Stimulated activated naive CD8-positive, alpha-beta T cell treated with anti-CD3 and anti-CD28 coated beads, Interleukin-15, amount 100 ng/mL, for 72 hours (primary cell): Measurements from ENCODE around the gene UPK3BL1.
"Not testable (repeated sequence)": the region's sequence is repeated elsewhere in the genome, so short reads cannot be mapped to it uniquely, and the experiment has no call there.

ENCODE experiments used
- ATAC-seq: fragments of 150-1000 bp; cut with Tn5 transposase; 2 replicates; pipeline ENCODE4 v1.10.0; 2021; ENCODE audit warnings: mild to moderate bottlenecking, moderate library complexity
- DNase-seq, 2 donors: peaks; one replicate each; pipeline ENCODE4 v3.0.0; 2021 to 2022
- H3K27ac Mint-ChIP-seq, 2 donors: one replicate each; pipeline ENCODE4 v1.8.0; 2022; ENCODE audit warnings: mild to moderate bottlenecking in 2 of 2, mixed read lengths in 2 of 2, moderate library complexity in 2 of 2
- H3K27me3 Mint-ChIP-seq: one replicate; pipeline ENCODE4 v1.8.0; 2022; ENCODE audit warnings: mixed read lengths
- H3K4me1 Mint-ChIP-seq: one replicate; pipeline ENCODE4 v1.8.0; 2022; ENCODE audit warnings: mild to moderate bottlenecking, mixed read lengths
- H3K4me3 Mint-ChIP-seq, 2 donors: one replicate each; pipeline ENCODE4 v1.8.0; 2022; ENCODE audit warnings: mild to moderate bottlenecking in 2 of 2, mixed read lengths in 2 of 2, moderate library complexity in 1 of 2
- H3K9me3 Mint-ChIP-seq, 2 donors: one replicate each; pipeline ENCODE4 v1.8.0; 2022; ENCODE audit warnings: mixed read lengths in 2 of 2

The UPK3BL1 gene, protein sequence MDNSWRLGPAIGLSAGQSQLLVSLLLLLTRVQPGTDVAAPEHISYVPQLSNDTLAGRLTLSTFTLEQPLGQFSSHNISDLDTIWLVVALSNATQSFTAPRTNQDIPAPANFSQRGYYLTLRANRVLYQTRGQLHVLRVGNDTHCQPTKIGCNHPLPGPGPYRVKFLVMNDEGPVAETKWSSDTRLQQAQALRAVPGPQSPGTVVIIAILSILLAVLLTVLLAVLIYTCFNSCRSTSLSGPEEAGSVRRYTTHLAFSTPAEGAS

DNA sequence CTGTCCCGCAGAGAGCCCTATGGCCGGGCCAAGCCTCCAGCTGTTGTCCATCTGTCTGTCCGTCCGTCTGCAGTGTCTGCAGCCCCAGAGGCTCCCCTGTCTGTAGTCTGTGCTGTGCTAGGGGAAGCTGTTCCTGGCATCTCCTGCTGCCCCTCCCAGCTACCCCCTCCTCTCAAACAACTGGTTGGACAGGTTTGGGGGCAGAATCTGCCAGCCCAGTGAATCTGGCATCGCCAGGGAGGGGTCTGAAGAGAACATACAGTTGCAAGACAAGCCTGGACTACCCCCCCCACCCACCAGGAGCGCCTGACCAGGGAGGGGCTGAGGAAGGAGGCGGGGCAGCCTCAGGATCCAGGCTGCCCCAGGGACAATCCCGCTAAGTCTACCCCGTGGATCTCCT is at the start of gene UPK3BL1:
UPK3BL1 (minus strand) TSS at position 101 of the 400 bp plus-strand sequence; CDS start at position 51, 50 bp downstream.
- ATAC-seq, H3K9me3 Mint-ChIP-seq, H3K4me3 Mint-ChIP-seq, H3K4me1 Mint-ChIP-seq, H3K27me3 Mint-ChIP-seq, DNase-seq, H3K27ac Mint-ChIP-seq: not testable (repeated sequence)

DNA sequence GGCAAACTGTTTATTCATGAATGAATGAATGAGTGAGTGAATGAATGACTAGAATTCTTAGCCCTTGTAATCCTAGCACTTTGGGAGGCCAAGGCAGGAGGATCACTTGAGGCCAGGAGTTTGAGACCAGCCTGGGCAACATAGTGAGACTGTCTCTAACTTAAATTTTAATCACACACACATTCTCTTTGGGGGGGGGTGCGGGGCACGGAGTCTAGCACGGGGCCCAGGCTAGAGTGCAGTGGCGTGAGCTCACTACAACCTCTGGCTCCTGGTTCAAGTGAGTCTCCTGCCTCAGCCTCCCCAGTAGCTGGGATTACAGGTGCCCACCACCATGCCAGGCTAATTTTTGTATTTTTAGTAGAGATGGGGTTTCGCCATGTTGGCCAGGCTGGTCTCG is 48.0 kb upstream of the UPK3BL1 start:
- not testable (repeated sequence) for ATAC-seq, H3K9me3 Mint-ChIP-seq, H3K27me3 Mint-ChIP-seq, H3K4me1 Mint-ChIP-seq, H3K27ac Mint-ChIP-seq, DNase-seq
- H3K4me3 Mint-ChIP-seq, result peak overlapping the region in 1 of 2 donors; percentile 9

DNA sequence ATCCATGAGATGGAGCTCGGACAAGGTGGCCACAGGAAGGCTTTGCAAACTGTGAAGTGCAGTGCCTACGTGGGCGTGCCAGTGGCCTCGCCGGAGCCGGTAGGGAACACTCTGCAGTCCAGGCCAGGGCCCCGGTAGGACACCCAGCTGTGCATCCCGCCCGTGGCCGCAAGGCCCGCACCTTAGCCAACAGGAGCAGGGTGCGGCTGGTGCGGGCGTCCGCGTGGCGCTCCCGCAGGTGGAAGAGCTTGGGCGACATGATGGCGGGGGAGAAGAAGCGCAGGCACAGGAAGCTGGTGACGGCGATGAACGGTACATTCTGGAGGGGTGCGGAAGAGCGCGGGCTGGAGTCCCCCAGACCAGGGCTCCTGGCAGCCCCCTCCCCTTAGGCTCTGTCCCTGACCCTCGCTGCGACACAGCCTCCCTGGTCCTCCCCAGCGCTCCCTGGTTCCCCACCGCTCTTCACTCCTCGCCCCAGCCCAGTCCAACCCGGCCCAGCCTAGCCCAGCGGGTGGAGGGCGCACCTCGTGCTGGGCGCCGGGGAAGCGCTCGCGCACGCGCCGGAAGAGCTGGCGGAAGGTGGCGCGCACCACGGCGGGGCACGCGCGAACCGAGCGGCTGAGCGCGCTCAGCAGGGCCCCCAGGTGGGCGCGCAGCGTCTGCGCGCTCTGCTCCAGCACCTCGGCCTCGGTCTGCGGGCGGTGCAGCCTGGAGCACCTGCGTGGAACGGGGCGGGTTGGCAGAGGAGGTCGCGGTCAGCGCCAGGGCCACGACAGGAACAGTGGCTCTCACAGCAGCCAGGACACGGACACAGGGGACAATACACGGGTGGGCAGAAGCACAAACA is 47.1 kb upstream of the UPK3BL1 start:
- not testable (repeated sequence) for H3K27ac Mint-ChIP-seq, H3K4me3 Mint-ChIP-seq, H3K27me3 Mint-ChIP-seq, H3K9me3 Mint-ChIP-seq, H3K4me1 Mint-ChIP-seq
- DNase-seq (peak; percentile 17 to 20), ATAC-seq (peak; percentile 87)

DNA sequence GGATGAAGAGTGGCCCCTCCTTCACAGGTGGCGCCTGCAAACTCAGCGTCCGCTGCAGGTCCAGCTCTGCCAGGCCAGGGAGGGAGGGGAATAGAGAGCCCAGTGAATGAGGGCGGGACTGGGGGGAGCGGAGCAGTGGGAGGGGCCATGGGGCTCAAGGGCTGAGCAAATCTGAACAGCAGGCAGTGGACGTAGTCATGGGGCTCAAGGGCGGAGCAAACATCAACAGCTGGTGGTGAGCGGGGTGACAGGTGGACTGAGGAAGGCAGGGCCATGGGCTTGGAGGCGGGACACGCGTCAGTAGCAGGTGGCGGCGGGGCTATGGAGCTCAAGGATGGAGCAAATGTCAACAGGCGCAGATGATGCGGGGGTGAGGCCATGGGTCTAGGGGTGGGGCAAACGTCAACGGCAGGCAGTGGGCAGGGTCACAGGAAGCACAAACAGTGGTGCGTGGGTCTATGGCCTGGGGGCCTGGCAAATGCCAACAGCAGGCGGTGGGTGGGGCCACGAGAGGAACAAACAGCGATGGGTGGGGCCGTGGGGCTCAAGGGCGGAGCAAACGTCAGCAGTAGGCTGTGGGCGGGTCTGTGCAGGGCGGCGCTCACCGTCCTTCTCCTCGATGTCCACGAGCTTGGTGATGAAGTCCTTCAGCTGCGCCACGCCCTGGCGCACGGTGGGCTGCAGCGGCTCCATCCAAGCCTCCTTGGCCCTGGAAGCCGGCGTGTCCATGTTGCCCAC is 45.9 kb upstream of the UPK3BL1 start:
- not testable (repeated sequence) for H3K27me3 Mint-ChIP-seq, H3K4me3 Mint-ChIP-seq, H3K4me1 Mint-ChIP-seq, H3K9me3 Mint-ChIP-seq, DNase-seq, H3K27ac Mint-ChIP-seq
- ATAC-seq, result peak; percentile 87

DNA sequence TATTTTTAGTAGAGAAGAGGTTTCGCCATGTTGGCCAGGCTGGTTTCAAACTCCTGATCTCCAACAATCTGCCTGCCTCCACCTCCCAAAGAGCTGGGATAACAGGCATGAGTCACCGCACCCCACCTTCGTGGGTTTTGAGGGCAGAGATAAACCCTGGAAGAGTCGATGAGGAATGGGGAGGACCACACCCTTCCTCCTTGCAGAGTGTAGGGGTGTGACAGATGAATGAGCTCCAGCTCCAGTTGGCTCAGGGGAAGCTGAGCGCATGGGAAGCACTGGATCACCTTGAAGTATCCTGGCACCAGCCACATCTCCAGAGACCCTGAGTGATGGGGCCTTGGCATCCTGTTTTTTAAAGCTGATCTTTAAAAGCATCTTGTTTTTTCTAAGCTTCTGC is 40.0 kb upstream of the UPK3BL1 start:
- not testable (repeated sequence) for DNase-seq, H3K27ac Mint-ChIP-seq, H3K27me3 Mint-ChIP-seq, H3K4me3 Mint-ChIP-seq, H3K4me1 Mint-ChIP-seq, H3K9me3 Mint-ChIP-seq, ATAC-seq

DNA sequence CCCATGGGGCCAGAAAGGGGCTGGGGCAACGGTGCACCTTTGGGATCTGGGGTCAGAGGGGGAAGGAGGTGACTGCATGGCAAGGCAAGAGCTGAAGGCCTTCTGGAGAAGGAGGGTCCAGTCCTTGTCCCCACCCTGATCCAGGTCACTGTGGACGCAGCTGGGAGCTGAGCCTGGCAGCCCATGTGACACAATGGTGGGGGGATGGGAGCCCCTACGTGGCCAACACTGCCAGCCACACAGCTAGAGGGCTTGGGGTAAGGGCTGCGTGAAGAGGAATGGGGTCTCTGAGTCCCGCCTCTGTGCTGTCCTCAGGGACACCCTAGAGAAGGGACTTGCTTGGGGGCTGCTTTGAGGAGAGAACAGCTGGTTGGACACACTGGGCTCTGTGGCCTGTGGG is 38.2 kb upstream of the UPK3BL1 start:
- ATAC-seq, result peak; percentile 28
- not testable (repeated sequence) for H3K27ac Mint-ChIP-seq, H3K27me3 Mint-ChIP-seq, H3K4me1 Mint-ChIP-seq, DNase-seq, H3K9me3 Mint-ChIP-seq, H3K4me3 Mint-ChIP-seq

DNA sequence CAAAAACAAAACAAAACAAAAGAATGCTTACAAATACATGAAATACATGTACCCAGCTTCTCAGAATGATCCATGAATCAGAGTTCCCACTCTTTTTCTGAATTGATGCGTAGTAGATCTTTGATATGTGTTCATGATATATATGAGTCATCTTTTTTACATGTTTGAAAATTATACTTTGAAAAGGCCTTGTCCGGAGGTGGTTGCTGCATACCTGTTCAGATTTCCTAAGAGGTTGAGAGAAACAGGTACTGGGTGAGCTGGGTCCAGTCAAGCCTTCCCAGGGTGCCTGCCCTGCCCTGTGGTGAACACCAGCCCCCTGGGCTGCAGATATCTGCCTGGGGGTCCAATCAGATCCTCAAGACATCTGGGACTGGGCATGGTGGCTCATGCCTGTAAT is 33.0 kb upstream of the UPK3BL1 start:
- not testable (repeated sequence) for H3K9me3 Mint-ChIP-seq, H3K4me3 Mint-ChIP-seq, H3K27ac Mint-ChIP-seq, H3K4me1 Mint-ChIP-seq, ATAC-seq, H3K27me3 Mint-ChIP-seq
- DNase-seq, result peak in 1 of 2 donors; percentile 23

DNA sequence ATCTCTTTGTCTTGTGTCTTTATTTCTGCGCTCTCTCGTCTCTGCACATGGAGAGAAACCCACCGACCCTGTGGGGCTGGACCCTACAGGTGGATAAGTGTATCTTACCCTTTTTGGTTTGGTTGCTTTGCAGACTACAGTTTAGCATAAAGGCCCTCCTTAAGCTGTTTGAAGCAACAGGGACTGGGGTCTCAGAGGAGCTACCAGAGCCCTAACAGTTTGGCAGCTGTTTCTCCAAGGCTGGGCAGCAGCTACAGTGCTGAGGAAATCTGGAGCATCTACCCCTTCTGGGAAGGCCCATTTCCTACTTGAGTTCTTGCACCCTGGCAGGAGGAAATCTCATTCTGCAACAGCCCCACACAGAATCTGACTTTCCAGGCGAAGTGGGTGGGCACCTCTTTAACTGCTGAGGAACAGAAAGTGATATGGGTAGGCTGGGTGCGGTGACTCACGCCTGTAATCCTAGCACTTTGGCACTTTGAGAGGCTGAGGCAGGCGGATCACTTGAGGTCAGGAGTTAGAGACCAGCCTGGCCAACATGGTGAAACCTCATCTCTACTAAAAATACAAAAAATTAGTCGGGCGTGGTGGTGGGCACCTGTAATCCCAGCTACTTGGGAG is 31.0 kb upstream of the UPK3BL1 start:
- DNase-seq, ATAC-seq, H3K4me3 Mint-ChIP-seq, H3K27ac Mint-ChIP-seq, H3K27me3 Mint-ChIP-seq, H3K9me3 Mint-ChIP-seq, H3K4me1 Mint-ChIP-seq: not testable (repeated sequence)

DNA sequence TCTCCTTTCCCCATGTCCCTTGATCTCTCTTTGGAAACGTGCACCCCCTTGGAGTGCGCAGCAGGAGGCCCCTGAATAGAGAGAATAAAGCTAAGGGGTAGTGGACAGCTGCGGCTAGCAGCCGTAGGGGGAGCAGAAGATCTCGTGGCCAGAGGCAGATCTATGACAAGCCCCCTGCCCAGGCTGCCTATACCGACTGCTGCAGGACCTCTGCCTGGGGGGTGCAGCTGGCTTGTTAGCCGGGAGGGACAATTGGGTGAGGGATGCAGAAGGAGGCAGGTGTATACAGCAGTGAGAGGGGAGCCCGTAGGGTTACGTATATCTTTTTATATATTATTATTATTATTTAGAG is 29.3 kb upstream of the UPK3BL1 start:
- H3K4me1 Mint-ChIP-seq, H3K4me3 Mint-ChIP-seq, DNase-seq, H3K27ac Mint-ChIP-seq, H3K27me3 Mint-ChIP-seq, H3K9me3 Mint-ChIP-seq: not testable (repeated sequence)
- peak; percentile 57 for ATAC-seq

DNA sequence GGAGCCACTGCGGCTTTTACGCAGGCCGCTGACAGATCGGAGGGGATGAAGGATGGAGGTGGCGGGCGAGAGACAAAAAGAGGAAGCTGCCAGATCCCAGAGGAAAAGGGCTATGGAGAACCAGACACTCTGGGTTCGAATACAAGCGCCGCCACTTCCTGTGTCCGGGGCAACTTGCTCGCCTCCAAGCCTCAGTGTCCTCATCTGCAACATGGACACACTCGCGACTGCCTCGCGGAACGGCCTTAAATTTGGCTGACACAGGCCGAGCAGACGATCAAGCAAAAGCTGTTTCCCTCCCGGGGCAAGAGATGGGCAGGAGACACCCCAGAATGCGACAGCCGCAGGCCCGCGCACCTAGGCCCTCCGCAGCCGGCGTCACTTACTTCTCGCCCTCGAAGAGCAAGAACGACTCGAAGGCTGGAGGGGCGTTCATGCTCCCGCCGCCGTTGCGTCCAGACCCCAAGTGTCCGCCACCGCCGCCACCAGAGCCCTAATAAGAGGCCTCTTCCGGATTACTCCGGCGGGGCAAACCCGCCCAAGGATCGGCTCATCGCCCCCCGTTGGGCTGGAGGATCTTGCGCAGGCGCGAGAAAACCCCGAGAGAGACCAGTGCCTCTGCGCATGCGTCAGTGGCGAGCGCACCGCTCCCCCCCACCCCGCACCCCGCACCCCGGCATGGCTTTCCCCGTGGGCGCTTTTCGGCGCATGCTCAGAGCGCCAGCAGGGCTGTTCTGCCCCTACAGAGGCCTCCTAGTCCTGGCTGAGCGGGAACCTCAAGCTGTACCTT is 28.8 kb upstream of the UPK3BL1 start, which contains the start of gene POLR2J2:
POLR2J2 (minus strand) TSS at position 498 of the 790 bp plus-strand sequence; CDS start at position 436, 62 bp downstream.
- not testable (repeated sequence) for H3K4me1 Mint-ChIP-seq, H3K9me3 Mint-ChIP-seq, H3K27me3 Mint-ChIP-seq
- peak within 1 kb of the TSS; percentile 29 to 77 for H3K4me3 Mint-ChIP-seq
- ATAC-seq, result peak; percentile 90
- H3K27ac Mint-ChIP-seq, result peak within 1 kb of the TSS; percentile 25 to 63
- peak; percentile 36 to 93 for DNase-seq

DNA sequence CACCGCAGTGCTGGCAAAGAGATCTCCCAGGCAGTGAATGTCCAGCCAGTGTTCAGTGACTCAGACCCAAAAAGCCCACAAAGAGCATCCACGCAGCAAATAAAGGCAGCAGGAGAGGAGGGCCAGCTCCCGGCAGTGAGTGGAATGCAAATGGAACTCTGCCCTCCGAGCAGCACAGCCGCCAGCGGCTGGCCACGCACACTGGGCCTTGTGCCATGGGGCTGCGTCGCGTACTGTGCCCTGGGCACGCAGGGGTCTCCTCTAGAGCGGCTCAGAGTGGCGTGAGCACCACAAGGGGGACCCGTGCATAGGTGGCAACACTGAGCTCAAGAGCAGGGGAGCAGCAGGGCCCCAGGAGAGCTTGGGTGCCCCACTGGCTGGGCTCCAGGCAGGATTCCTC is 24.9 kb upstream of the UPK3BL1 start:
- not testable (repeated sequence) for H3K4me1 Mint-ChIP-seq

DNA sequence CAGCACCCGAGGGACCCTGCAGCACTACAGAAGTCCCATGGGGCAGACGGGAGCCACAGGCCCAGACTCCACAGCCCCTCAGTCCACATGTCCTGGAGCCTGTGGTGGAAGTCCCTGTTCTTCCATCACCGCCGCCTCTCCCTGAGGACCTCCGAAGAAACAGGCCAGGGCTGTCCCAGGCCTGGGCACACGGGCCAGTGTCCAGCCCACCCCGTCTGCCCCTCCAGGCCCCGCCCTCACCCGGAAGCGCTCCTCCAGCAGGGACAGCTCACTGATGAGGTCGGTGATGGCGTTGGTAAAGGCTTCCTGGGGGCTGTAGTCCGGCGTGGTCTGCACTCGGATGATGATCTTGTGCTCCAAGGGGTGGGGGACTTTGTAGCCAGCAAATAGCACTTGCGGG is 24.3 kb upstream of the UPK3BL1 start:
- not testable (repeated sequence) for H3K27ac Mint-ChIP-seq, DNase-seq, H3K27me3 Mint-ChIP-seq, H3K4me1 Mint-ChIP-seq, H3K9me3 Mint-ChIP-seq, ATAC-seq, H3K4me3 Mint-ChIP-seq

More for the DNA sequence above, 24.9 kb upstream of the UPK3BL1 start:
- H3K27ac Mint-ChIP-seq, ATAC-seq, H3K4me3 Mint-ChIP-seq, H3K9me3 Mint-ChIP-seq, DNase-seq, H3K27me3 Mint-ChIP-seq: not testable (repeated sequence)

DNA sequence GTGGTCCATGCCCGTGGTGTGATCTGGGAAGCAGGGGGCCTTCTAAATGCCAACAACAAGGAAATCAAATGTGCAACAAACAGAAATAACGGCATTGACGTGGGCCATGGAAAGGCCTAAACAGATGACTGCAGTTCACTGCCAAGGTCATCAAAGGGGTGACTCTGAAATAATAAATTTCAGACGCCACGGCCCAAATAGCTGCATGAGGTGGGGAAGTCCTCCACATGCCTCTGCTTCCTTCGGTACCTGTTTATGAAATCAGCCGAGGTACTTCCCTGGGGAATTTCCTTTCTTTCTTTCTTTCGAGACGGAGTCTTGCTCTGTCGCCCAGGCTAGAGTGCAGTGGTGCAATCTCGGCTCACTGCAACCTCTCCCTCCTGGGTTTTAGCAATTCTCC is 22.2 kb upstream of the UPK3BL1 start:
- not testable (repeated sequence) for ATAC-seq, H3K4me3 Mint-ChIP-seq, H3K27ac Mint-ChIP-seq, H3K9me3 Mint-ChIP-seq, DNase-seq, H3K4me1 Mint-ChIP-seq, H3K27me3 Mint-ChIP-seq

DNA sequence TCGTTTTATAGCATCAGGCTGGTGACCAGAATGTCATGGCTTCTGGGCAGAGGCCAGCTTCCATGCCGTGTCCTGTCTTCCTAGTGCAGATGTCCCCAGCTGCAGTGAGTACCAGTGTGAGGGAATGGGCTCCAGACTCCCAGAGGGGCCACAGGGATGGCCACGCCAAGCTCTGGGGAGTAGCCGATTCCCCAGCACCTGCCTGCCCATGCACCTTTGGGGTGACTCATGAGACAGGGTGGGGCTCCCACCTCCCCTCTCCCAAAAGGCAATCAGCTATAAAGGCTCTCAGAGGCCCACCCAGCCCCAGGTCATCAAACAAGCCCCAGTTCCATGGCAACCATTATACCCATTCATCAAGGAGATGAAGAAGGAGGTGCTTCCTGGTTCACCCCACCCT is 7.3 kb upstream of the UPK3BL1 start, which contains the start of gene SPDYE2B:
SPDYE2B (plus strand) TSS at position 396 of the 400 bp plus-strand sequence. CDS start 2,030 bp downstream, outside the sequence.
- not testable (repeated sequence) for H3K27me3 Mint-ChIP-seq, ATAC-seq, H3K9me3 Mint-ChIP-seq, H3K4me1 Mint-ChIP-seq, H3K4me3 Mint-ChIP-seq, DNase-seq
- H3K27ac Mint-ChIP-seq, result peak within 1 kb of the TSS in 1 of 2 donors; percentile 19

DNA sequence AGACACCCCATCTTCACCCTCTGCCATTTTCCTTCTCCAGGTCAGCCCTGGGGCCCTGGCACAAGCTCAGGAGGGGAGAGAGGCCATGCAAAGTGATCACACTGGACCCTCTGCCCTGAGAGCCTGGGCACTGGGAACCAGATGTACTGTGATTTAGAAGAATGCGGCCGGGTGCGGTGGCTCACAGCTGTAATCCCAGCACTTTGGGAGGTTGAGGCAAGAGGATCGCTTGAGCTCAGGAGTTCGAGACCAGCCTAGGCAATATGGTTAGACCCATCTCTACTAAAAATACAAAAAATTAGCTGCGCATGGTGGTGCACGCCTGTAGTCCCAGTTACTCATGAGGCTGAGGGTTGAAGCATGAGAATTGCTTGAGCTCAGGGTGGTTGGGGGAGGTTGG is 5.2 kb upstream of the UPK3BL1 start:
- DNase-seq (peak in 1 of 2 donors; percentile 10), ATAC-seq (peak; percentile 13)
- H3K27ac Mint-ChIP-seq, H3K4me1 Mint-ChIP-seq, H3K9me3 Mint-ChIP-seq, H3K4me3 Mint-ChIP-seq, H3K27me3 Mint-ChIP-seq: not testable (repeated sequence)
